NCI-H524 (cell line): ENCODE measurements around the gene PEAR1.
"Not testable (repeated sequence)": the region's sequence is repeated elsewhere in the genome, so short reads cannot be mapped to it uniquely, and the experiment has no call there.

Experiments used
- DNase-seq, 2 experiments: peaks; one replicate each; lab custom pipeline; 2025; lab: John Stamatoyannopoulos, UW

PEAR1 gene

DNA sequence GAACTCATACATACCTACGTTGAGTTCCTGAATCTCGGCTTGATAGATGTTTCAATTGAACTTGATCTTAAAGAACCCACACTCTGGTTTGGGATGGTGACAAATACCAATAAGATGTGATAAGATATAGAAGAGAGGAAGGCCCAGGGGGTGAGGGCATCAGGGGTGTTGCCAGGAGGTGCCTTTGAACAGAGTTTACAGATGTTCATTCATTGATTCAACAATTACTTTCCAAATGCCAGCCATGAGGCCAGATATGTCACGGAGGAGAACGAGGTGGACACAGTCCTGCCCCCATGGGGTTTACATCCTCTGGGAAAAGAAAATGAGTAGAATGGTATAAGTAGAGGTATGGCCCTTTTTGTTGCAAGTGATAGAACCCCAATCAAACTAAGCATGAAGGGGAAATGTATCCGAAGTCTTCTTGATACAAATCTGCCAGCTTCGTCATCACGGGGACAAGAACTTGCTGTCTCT lies 27.6 kb downstream of the PEAR1 start:
- DNase-seq, result no peak

- DNase-seq, result no peak
Observed at GRCh38 chr1:156922986-156923669, 29.6 kb downstream of the PEAR1 start.

GRCh38 chr1:156923670-156924477 lies 30.4 kb downstream of the PEAR1 start:
- DNase-seq, result no peak

DNA sequence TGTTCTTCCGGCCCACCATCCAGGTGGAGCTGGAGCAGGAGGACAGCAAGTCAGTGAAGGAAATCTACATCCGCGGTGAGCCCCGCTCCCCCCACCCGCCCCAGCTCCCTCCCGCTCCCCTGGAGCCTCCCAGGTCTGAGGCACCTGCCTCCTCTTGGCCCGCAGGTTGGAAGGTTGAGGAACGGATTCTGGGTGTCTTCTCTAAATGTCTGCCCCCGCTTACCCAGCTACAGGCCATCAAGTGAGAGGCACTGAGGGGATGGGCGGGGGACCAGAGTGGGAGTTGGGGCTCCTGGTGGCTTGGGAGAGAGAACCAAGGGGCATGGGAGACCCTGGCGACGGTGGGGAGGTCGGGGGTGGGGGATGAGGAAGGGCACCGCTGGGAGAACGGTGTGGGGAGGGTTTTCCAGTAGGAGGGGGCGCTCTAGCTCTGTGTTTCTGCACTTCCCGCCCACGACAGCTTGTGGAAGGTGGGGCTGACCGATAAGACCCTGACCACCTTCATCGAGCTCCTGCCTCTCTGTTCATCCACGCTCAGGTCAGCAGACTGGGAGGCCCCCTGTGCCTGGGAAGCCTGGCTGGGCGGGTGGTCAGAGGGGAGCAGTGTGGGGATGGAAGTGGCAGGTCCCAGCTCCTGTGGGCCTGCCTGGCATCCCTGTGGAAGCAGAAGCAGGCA lies 31.1 kb downstream of the PEAR1 start:
- no peak for DNase-seq

DNA sequence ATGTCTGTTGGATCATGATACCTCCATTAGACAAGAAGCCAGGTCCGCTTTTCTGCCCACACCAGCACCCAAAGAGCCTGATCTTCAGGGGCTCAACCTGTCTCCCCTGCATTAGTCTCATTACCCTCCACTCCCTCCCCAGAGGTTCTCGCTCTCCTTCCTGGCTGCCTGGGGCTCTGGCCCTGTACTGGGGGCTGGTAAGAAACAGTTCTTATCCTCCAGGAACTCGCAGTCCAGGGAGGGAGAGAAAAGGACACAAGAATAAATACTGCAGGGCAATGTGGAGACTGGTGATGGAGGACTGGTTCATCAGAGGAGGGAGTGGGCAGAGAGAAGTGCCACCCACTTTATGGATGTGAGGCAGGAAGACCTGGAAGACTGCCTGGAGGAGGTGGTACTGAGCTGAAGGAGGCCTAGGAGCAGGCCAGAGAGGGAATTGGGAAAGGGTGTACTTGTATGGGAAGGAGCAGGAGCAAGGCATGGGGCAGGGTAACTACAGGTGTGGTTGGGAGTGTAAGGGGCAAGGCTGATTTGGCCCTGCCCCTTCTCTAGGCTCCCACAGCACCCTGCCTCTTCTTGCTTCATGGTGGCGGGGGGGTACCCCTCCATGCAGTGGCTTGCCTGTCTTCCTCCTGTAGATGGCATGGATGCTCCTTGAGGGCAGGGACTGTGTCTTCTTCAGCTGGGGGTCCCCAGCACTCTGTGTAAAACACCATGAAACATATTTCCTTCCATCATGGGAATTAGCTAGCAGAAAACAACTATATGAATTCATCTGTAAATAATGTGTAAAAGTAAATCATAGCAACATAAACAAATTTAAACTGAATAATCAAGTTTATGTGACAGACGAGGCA lies 31.9 kb downstream of the PEAR1 start:
- no peak for DNase-seq

DNA sequence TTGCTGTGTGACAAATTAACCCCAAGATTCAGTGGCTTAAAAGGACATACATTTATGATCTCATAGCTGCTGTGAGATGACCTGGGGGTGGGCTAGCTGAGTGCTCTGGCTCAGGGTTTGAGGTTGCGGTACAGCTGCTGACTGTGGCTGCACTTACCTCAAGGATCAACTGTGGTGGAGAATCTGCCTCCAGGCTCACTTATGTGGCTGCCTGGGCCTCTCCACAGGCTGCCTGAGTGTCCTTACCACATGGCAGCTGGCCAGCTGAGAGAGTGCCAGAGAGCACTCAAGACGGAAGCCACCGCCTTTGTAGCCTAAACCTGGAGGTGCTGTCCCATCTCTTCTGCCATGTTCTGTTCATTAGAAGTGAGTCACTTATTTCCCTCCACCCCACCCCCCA lies 32.7 kb downstream of the PEAR1 start:
- DNase-seq, result peak; percentile 87 to 91

- DNase-seq, result not testable (repeated sequence)
Observed at GRCh38 chr1:156926695-156927094, 33.2 kb downstream of the PEAR1 start.

DNA sequence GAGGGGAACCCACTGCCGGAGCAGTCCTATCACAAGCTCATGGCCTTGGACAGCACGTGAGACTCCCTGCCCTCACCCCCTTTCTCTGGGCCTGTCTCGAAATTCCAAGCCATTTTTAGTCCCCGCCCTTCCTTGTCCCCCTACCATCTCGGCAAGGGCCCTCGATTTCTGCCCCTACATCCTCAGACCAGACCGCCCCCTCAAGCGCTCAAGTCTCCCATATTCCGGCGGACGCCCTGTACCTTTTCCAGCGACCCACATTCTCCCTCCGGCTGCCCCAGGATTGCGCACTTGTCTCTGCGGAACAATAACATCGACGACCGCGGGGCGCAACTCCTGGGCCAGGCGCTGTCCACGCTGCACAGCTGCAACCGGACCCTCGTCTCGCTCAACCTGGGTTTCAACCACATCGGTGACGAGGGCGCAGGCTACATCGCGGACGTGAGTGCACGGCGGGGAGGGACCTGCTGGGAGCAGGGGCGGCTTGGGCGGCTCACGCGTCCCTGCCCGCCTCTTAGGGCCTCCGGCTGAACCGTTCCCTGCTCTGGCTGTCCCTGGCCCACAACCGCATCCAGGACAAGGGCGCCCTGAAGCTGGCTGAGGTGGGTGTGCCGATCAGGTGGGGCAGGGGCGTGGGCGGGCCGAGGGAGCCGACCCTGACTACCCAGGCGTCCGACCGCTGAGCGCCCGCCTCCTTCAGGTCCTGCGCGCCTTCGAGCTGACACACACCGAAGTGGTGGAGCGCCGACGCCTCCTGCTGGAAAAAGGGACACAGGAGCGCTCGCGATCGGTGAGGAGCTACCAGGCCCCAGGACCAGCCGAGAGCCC lies 33.9 kb downstream of the PEAR1 start:
- peak; percentile 47 to 74 for DNase-seq

DNA sequence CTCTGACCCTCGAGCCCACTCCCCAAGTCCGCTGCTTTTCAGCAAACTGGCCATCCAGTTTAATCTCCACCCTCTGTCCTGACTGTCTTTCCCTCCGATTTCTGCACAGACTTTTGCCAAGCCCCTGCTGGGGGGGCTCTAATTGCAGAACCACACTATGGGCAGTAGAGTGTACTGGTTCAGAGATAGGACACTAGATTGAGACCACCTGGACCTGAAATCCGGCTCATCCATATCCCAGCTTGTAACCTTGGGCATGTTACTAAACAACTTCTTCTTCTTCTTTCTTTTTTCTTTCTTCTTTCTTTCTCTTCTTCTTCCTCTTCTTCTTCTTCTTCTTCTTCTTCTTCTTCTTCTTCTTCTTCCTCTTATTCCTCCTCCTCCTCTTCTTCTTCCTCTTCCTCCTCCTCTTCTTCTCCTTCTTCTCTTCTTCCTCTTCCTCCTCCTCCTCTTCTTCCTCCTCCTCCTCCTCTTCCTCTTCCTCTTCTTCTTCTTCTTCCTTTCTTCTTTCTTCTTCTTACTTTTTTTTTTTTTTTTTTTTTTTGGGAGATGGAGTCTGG lies 34.6 kb downstream of the PEAR1 start:
- DNase-seq, result no peak

DNA sequence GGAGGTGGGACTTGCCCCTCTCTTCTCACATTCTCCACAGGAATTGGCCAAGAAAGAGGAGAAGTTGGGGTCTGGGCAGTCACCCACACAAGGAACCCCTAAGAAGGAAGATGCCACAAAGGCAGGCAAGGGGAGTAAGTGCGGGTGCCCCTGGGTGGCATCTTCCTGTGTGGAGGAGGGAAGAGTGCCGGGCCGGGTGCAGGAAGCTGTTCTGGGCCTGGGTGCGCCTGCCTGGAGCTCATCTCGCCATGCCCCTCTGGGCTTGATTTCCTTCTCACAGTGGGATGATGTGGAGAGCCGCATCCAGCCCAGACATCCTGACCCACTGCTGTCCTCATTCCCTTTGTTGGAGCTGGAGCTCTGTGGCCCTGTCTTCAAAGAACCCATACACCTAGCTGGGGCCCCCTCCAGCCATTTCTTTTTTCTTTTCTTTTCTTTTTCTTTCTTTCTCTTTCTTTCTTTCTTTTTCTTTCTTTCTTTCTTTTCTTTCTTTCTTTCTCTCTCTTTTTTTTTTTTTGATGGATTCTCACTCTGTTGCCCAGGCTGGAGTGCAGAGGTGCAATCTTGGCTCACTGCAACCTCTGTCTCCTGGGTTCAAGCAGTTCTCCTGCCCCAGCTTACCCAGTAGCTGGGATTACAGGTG lies 36.2 kb downstream of the PEAR1 start:
- DNase-seq, result no peak

DNA sequence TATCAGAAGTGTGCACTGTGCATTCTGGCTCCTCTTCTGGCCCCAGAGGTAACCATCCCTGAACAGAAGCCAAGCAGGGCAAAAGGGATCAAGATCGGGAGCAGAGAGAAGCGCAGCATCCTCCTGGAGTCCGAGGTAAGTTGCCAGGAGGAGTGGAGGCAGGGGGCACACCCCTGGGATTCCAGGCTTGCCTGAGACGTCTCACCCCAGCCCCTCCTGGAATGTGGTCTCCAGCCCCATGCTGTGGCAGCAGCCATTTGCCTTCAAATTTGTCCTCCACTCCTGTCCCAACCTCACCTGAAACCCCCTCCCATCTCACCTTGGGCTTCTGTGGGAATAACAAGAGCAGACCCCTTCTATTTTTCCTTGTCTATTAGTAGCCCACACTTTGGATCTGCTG lies 37.0 kb downstream of the PEAR1 start:
- DNase-seq, result no peak

DNA sequence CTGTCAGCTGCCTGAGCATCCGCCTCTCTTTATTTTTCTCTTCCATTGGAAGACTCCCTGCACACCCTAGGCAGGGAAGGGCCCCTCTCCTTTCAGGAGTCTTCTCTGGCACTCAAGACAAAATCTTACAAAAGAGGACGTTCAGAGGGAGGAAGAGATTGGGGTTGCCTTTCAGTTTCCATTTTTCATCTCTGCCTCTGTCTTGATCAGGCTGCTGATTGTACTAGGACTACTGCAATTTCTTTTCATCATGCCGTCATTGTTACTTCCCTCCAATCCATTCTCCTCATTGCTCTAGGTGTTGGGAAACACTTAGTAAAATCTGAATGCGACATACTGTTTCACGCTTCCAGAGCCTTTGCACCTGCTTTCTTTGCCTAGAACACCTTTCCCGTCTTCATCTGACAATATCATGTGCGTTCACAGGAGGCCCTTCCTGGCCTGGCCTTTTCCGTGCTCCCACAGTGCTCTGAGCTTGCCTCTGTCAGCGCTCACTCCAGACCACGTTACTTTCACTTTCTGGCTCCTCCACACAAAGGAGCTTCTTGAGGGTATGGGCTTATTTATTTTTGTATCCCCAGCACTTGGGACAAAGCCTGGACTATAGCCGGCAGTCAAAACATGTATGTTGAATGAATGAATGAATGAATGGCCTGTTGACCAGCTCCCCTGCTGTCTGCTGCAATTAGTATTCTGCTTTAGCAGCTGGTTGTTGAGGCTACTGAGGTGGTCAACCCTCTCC lies 37.9 kb downstream of the PEAR1 start:
- no peak for DNase-seq

GRCh38 chr1:156931974-156932710 lies 38.6 kb downstream of the PEAR1 start:
- DNase-seq, result peak in 1 of 2 experiments; percentile 46

GRCh38 chr1:156933136-156933535 lies 39.6 kb downstream of the PEAR1 start:
- DNase-seq, result peak; percentile 95 to 96

GRCh38 chr1:156935505-156936128 lies 42.1 kb downstream of the PEAR1 start:
- no peak for DNase-seq

GRCh38 chr1:156936191-156936590 lies 42.7 kb downstream of the PEAR1 start:
- no peak for DNase-seq

DNA sequence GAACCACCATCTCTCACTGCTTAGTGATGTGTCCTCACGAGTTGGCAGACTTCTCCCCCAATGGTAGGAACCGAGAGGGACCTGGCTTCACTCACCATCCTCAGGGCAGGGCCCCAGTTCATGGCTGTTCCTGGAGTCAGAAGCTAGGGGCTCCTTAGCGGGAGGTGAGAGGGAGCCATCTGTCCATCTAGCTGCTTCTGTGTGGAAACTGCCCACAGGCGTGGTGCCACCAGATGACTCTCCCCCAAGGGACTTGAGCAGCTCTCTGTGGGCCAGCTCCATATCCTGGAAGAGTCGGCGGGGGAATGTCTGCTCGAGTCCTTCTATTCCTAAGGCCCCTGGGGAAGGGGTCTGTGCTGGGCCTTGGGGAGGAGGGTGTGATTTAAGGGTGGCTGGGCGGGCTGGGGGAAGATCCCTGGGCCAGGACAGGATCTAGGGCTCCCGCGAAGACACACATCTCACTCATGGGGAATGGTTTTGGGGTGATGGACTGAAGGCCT lies 43.3 kb downstream of the PEAR1 start:
- DNase-seq, result peak; percentile 56 to 85

DNA sequence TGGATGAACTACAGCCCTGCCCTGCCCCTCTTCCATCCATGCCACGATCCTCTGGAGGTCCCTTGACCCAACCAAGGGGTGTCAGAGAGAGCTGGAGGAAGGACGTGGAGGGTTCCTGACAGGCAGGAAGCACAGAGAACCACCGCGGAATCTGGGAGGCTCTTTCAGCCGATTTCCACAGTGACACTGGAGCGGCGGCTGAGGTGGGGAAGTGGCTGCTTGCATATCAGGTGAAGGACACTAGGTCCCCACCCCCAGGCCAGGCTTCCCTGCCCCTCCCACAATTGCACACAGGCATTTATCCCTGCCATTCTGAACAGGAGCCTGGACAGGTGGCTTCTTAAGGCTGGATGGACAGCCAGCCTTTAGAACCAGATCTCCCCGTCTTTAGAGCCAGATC lies 44.4 kb downstream of the PEAR1 start:
- DNase-seq, result no peak
